ENCODE results near the gene GRIA1. TPM values are rescaled to one million over a fixed set of nuclear protein-coding genes. Genes with fewer than 3 reads are reported as not detected.

Gene GRIA1
- total and polyA plus RNA-seq, 2 of the 4 experiments (the other 2 are of a cell fraction) = 0.48 to 1.3 TPM

Small RNAs within 50 kb of the gene (microRNA-seq; reads per million reads assigned to microRNA genes)
- gene RN7SL177P (ENCODE audit: insufficient read depth, insufficient read length) = not detected

Small RNAs within 50 kb of the gene (small RNA-seq; reads per million reads assigned to genes)
- 0 reads per million in 5 experiments for gene RN7SL177P
